ENCODE data around the gene ACADVL. TPM values are rescaled to one million over a fixed set of nuclear protein-coding genes. Genes with fewer than 3 reads are reported as not detected.
A peak's percentile ranks its signal among the peaks of the same experiment; 100 is the strongest.

ACADVL gene
- total RNA-seq, 2 donors from 2014 or later = 369 to 471 TPM

DNA sequence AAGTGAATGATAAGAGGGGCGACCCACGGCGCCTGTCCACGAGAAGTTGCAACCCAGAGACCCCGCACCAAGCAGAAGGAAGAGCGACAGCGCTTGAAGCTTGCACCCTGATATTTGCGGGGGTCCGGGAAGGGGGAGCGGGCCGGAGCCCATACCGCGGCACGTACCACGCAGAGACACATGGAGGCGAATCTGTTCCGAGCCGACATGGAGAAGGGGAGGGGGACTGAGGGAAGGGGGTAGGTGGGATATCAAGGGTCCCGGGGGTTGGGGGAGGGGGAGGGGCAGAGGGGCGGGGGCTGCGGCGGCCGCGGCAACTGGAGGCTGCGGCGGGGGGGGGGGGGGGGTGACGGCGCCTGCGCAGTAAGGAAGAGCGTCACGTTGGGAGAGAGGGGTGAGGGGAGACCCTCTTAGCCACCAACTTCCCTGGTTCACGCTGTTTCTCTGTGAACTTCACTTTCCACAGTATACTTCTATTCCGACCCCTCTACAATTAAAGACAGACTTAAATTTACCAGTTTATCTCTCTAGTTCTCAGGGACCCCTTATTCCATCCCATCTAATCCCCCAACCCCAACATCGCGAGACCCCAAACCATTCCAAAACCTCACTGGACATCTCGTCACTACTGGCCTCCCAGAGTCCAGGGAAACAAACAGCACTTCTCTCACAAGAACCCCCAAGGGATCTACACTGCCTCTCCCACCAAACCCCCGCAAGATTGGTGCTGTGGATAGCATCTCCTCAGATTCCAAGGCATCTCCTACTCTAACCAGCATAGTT is 8.1 kb upstream of the ACADVL start:
- peaks cover 16 to 21% of the 10 kb centered on the region in 2 donors for H3K4me1 ChIP-seq (ENCODE audit: control insufficient read depth in 1 of 2, low read depth in 2 of 2)
- DNase-seq (ENCODE audit: low spot score) = no peak
- TF ChIP-seq CTCF (IDR thresholded peaks at IDR 0.05) = no peak
- no peaks in the 10 kb centered on the region for H3K27me3 ChIP-seq (replicated peaks; ENCODE audit: insufficient read depth)
- H3K36me3 ChIP-seq = no peaks in the 10 kb centered on the region
- H3K27ac ChIP-seq = no peak overlapping the region
- H3K9me3 ChIP-seq = no peaks in the 10 kb centered on the region
- no peak overlapping the region for H3K4me3 ChIP-seq
- no peak for ATAC-seq (ENCODE audit: insufficient number of reproducible peaks, low FRiP score, low read depth)

DNA sequence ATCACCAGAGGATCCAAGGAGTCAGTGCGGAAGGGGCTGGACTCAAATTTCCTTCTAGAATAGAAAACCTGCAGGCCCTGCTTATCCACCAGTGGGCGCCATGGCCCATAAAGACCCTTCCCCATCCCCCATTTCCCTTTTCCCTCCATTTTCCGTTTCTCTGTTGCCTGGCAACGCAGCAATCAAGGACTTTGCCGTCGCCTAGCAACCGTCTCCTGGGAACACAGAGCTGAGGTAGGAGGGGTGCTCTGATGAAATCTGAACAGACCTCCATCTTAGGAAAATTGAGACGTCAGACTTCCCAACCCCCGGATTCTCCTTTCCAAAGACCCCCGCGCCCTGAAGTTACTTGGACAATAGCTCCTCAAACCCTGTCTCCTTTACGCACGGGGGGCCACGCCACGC is 5.8 kb upstream of the ACADVL start:
- Histone ChIP-seq H3K36me3 (no peaks in the 10 kb centered on the region), H3K9me3 (no peaks in the 10 kb centered on the region), H3K27ac (peak overlapping the region in 1 of 2 donors; percentile 61), H3K4me3 (peak overlapping the region; percentile 84), H3K4me1 (ENCODE audit: control insufficient read depth in 1 of 2, low read depth in 2 of 2) (peaks cover 29 to 38% of the 10 kb centered on the region in 2 donors), H3K27me3 (replicated peaks; ENCODE audit: insufficient read depth) (no peaks in the 10 kb centered on the region)
- DNase-seq (ENCODE audit: low spot score) (peak; percentile 56), ATAC-seq (ENCODE audit: insufficient number of reproducible peaks, low FRiP score, low read depth) (peak; percentile 33)
- TF ChIP-seq CTCF (IDR thresholded peaks at IDR 0.05) = no peak

GRCh38 chr17:7214300-7215135 is 5.2 kb upstream of the ACADVL start:
- peak overlapping the region; percentile 56 to 61 for H3K27ac ChIP-seq
- TF ChIP-seq CTCF (IDR thresholded peaks at IDR 0.05) = peak; percentile 40
- peaks cover 29 to 44% of the 10 kb centered on the region in 2 donors for H3K4me1 ChIP-seq (ENCODE audit: control insufficient read depth in 1 of 2, low read depth in 2 of 2)
- DNase-seq (ENCODE audit: low spot score) = peak; percentile 98
- H3K27me3 ChIP-seq (replicated peaks; ENCODE audit: insufficient read depth) = no peaks in the 10 kb centered on the region
- no peaks in the 10 kb centered on the region for H3K9me3 ChIP-seq
- peak; percentile 57 for ATAC-seq (ENCODE audit: insufficient number of reproducible peaks, low FRiP score, low read depth)
- H3K4me3 ChIP-seq = peak overlapping the region; percentile 84
- H3K36me3 ChIP-seq = no peaks in the 10 kb centered on the region

GRCh38 chr17:7215136-7215638 is 4.6 kb upstream of the ACADVL start:
- H3K4me1 ChIP-seq (ENCODE audit: control insufficient read depth in 1 of 2, low read depth in 2 of 2) = peaks cover 29 to 45% of the 10 kb centered on the region in 2 donors
- peak overlapping the region; percentile 84 for H3K4me3 ChIP-seq
- peak overlapping the region; percentile 61 to 70 for H3K27ac ChIP-seq
- H3K36me3 ChIP-seq = no peaks in the 10 kb centered on the region
- ATAC-seq (ENCODE audit: insufficient number of reproducible peaks, low FRiP score, low read depth) (no peak), DNase-seq (ENCODE audit: low spot score) (no peak)
- TF ChIP-seq CTCF (IDR thresholded peaks at IDR 0.05) = no peak
- no peaks in the 10 kb centered on the region for H3K27me3 ChIP-seq (replicated peaks; ENCODE audit: insufficient read depth)
- H3K9me3 ChIP-seq = no peaks in the 10 kb centered on the region

DNA sequence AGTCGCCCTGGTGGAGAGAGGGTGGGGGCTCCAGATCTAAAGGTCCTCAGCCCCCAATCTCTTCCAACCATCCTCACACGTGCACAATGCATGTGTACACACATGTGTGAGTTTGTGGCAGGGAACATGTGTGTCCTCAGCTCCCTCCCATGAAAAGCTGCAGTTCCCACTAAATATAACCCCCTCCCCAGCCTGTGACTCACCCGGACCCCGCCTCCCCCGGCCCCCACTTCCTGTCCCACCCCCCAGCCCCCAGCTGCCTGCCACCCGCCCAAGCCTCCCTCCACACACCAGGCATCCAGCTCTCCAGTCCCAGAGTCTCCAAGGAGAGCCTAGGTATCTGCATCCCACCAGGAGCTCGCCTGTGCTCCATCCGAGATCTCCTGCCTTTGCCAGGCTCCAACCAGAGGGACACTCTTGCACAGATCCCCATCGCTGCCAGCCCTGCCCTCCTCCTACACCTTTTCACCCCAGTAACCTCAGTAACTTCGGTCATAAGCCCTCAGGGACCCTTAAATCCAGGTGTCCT is 4.0 kb upstream of the ACADVL start:
- TF ChIP-seq CTCF (IDR thresholded peaks at IDR 0.05) = no peak
- Histone ChIP-seq H3K9me3 (no peaks in the 10 kb centered on the region), H3K4me1 (ENCODE audit: control insufficient read depth in 1 of 2, low read depth in 2 of 2) (peaks cover 32 to 51% of the 10 kb centered on the region in 2 donors), H3K27ac (peak overlapping the region in 1 of 2 donors; percentile 64), H3K4me3 (peak overlapping the region; percentile 84), H3K36me3 (no peaks in the 10 kb centered on the region), H3K27me3 (replicated peaks; ENCODE audit: insufficient read depth) (no peaks in the 10 kb centered on the region)
- DNase-seq (ENCODE audit: low spot score) (no peak), ATAC-seq (ENCODE audit: insufficient number of reproducible peaks, low FRiP score, low read depth) (no peak)
